ENCODE data around the gene PM20D1. TPM values are rescaled to one million over a fixed set of nuclear protein-coding genes. Genes with fewer than 3 reads are reported as not detected.
"Not testable (repeated sequence)": the region's sequence is repeated elsewhere in the genome, so short reads cannot be mapped to it uniquely, and the experiment has no call there.

The PM20D1 gene
- total RNA-seq, 4 donors from 2014 or later, result 0.13 TPM; not detected in 3

DNA sequence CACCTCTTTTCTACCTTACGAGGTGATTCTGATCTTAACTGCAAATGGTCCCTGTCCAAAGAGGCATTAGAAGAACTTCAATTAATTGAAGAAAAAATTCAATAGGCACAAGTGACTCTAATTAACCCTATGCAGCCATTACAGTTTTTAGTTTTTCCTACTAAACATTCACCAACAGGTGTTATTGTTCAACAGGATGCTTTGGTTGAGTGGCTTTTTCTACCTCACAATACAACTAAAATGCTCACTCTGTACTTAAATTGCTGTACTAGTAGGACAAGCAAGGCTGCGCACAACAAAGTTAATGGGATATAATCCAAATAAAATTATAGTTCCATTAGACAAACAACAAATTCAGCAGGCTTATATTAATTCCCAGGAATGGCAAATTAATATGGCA lies 11.6 kb upstream of the PM20D1 start:
- H3K9me3 ChIP-seq, result no peaks in the 10 kb centered on the region
- TF ChIP-seq EP300 (IDR thresholded peaks at IDR 0.05) (no peak), POLR2A (IDR thresholded peaks at IDR 0.05) (no peak), POLR2AphosphoS5 (IDR thresholded peaks at IDR 0.05) (no peak)
- TF ChIP-seq, protein P1, sequence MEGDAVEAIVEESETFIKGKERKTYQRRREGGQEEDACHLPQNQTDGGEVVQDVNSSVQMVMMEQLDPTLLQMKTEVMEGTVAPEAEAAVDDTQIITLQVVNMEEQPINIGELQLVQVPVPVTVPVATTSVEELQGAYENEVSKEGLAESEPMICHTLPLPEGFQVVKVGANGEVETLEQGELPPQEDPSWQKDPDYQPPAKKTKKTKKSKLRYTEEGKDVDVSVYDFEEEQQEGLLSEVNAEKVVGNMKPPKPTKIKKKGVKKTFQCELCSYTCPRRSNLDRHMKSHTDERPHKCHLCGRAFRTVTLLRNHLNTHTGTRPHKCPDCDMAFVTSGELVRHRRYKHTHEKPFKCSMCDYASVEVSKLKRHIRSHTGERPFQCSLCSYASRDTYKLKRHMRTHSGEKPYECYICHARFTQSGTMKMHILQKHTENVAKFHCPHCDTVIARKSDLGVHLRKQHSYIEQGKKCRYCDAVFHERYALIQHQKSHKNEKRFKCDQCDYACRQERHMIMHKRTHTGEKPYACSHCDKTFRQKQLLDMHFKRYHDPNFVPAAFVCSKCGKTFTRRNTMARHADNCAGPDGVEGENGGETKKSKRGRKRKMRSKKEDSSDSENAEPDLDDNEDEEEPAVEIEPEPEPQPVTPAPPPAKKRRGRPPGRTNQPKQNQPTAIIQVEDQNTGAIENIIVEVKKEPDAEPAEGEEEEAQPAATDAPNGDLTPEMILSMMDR (IDR thresholded peaks at IDR 0.05), result no peak
- H3K36me3 ChIP-seq, result no peaks in the 10 kb centered on the region
- H3K4me1 ChIP-seq, result no peaks in the 10 kb centered on the region
- ATAC-seq, result no peak
- H3K27me3 ChIP-seq, result no peaks in the 10 kb centered on the region
- WGBS, 2 donors (ENCODE audit: low coverage in 1 of 2), result 97 to 100% methylated on average over 2 of the region's 2 CpGs
- H3K4me3 ChIP-seq, result no peak overlapping the region
- H3K27ac ChIP-seq, result no peak overlapping the region

DNA sequence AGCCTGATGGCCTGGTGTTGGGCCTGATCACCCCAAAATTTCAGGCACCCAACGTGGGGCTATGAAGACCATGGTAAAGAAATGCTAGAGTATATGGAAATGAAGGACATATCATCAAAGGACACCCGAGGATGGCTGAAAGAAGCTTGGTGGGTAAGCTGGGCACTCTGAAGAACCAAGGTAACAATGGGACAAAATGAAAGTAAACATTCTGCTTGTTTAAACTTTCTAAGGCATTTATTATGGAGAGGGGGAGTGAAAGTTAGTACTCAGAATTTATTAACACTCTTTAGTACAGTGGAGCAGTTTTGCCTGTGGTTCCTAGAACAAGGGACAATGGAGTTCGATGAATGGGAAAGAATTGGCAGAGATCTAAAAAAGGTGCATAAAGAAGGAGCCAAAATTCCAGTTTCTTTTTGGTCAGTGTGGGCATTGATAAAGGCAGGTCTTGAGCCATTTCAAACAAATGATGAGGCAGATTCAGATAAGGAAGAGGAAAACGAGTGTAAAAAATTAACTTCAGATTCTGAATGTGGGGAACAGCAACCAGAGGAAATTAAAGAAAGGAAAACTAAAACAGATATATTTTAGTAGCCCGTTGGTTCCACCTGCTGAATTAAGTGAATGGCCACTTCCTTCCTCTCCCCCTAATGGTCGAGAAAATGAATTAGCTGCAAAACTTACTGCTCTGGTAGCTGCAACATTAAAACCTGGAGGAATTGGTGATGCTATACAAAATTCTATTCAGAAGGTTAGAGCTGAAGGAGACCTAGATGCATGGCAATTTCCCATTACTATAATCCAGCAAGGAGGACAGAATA lies 8.4 kb upstream of the PM20D1 start:
- no peak for TF ChIP-seq POLR2A (IDR thresholded peaks at IDR 0.05)
- TF ChIP-seq, protein P1 (IDR thresholded peaks at IDR 0.05), result peak in 1 of 4 experiments; percentile 4
- Histone ChIP-seq H3K27me3 (no peaks in the 10 kb centered on the region), H3K4me3 (no peak overlapping the region), H3K4me1 (no peaks in the 10 kb centered on the region), H3K27ac (no peak overlapping the region), H3K9me3 (no peaks in the 10 kb centered on the region), H3K36me3 (no peaks in the 10 kb centered on the region)
- 51 to 67% methylated on average over 4 to 5 of the region's 6 CpGs for WGBS, 2 donors (ENCODE audit: low coverage in 1 of 2)
- ATAC-seq, result no peak

DNA sequence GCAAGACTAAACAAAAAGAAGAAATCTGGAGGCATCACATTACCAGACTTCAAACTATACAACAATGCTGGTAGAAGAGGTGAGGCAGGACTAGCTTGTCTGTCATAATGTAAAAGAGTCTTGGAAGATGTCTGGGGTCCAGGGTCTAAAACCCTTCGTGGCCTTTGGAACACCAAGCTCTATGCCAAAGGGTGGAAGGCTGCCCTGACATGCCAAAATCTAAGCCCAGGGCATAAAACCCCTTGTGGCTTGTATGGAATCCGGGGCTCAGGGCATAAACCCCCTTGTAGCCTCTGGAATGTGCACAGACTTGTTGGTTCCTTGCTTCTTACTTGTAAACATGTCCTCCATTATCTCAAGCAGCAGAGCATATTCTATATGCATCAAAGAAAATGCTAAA lies 7.6 kb upstream of the PM20D1 start:
- 78 to 81% methylated on average over 1 to 2 of the region's 2 CpGs for WGBS, 2 donors (ENCODE audit: low coverage in 1 of 2)
- H3K9me3 ChIP-seq, H3K27me3 ChIP-seq, H3K27ac ChIP-seq, H3K36me3 ChIP-seq, H3K4me3 ChIP-seq, ATAC-seq, H3K4me1 ChIP-seq: not testable (repeated sequence)

- no peak for ATAC-seq
- Histone ChIP-seq H3K27ac (no peak overlapping the region), H3K4me1 (no peaks in the 10 kb centered on the region), H3K9me3 (peaks cover 0 to 8% (median 0%) of the 10 kb centered on the region in 3 donors), H3K27me3 (no peaks in the 10 kb centered on the region), H3K4me3 (no peak overlapping the region), H3K36me3 (no peaks in the 10 kb centered on the region)
- TF ChIP-seq POLR2AphosphoS5 (IDR thresholded peaks at IDR 0.05), result no peak
- TF ChIP-seq, protein P1 (IDR thresholded peaks at IDR 0.05), result no peak
- no peak for TF ChIP-seq POLR2A (IDR thresholded peaks at IDR 0.05)
- no peak for TF ChIP-seq EP300 (IDR thresholded peaks at IDR 0.05)
Measured at GRCh38 chr1:205856433-205856832, 6.5 kb upstream of the PM20D1 start.

- Histone ChIP-seq H3K4me3 (no peak overlapping the region), H3K36me3 (no peaks in the 10 kb centered on the region), H3K27ac (no peak overlapping the region), H3K9me3 (peaks cover 0 to 8% (median 0%) of the 10 kb centered on the region in 3 donors), H3K4me1 (peaks cover 0 to 5% (median 0%) of the 10 kb centered on the region in 3 donors), H3K27me3 (no peaks in the 10 kb centered on the region)
- ATAC-seq, result no peak
- no peak for TF ChIP-seq POLR2A (IDR thresholded peaks at IDR 0.05)
- TF ChIP-seq EP300 (IDR thresholded peaks at IDR 0.05), result no peak
- TF ChIP-seq, protein P1 (IDR thresholded peaks at IDR 0.05), result no peak
- no peak for TF ChIP-seq POLR2AphosphoS5 (IDR thresholded peaks at IDR 0.05)
Measured at GRCh38 chr1:205852969-205853368, 3.0 kb upstream of the PM20D1 start.

All from gastroesophageal sphincter (tissue), 4 donors.